Fibroblast of lung (primary cell): ENCODE measurements around the gene LSMEM2.

Source experiments
- CTCF ChIP-seq, 2 donors: IDR thresholded peaks in 1 of 2; conservative IDR thresholded peaks in 1 of 2; 1 replicate in 1 of 2; 2 replicates in 1 of 2; pipeline ENCODE4 v1.5.1; 2011 to 2012; ENCODE audit warnings: low read length in 2 of 2, control low read depth in 1 of 2, inconsistent platforms in 1 of 2, low read depth in 1 of 2, mild to moderate bottlenecking in 1 of 2
- EZH2 ChIP-seq: IDR thresholded peaks from 2 replicates; pipeline ENCODE4 v1.5.1; 2012; ENCODE audit warnings: low read length, control low read depth, mild to moderate bottlenecking; ENCODE audit errors: missing control alignments

GRCh38 chr3:50251220-50251619, 27.7 kb upstream of the LSMEM2 start:
- no peak for TF ChIP-seq CTCF (conservative IDR thresholded peaks at IDR 0.05 in 1 of 2, IDR thresholded peaks at IDR 0.05 in 1 of 2; ENCODE audit: low read depth in 1 of 2, low read length in 2 of 2)
- no peak for TF ChIP-seq EZH2
